KOPT-K1 (cell line): ENCODE results near the gene FAM32A.

Source experiments
- H3K27ac ChIP-seq: fragments of 200-600 bp; sonication (generic); 2 replicates; pipeline ENCODE4 v1.5.1; 2016; ENCODE audit warnings: antibody characterized with exemption, mild to moderate bottlenecking, low read depth, low read length; ENCODE audit not compliant: poor library complexity, severe bottlenecking
- H3K36me3 ChIP-seq: fragments of 200-600 bp; sonication (generic); 2 replicates; pipeline ENCODE4 v1.5.1; 2017; ENCODE audit warnings: antibody characterized with exemption, mild to moderate bottlenecking, low read length, moderate library complexity; ENCODE audit not compliant: insufficient read depth
- H3K9me3 ChIP-seq: fragments of 200-600 bp; sonication (generic); 2 replicates; pipeline ENCODE4 v1.5.1; 2017; ENCODE audit warnings: antibody characterized with exemption, low read length, mild to moderate bottlenecking; ENCODE audit not compliant: insufficient read depth, poor library complexity, severe bottlenecking

FAM32A gene

DNA sequence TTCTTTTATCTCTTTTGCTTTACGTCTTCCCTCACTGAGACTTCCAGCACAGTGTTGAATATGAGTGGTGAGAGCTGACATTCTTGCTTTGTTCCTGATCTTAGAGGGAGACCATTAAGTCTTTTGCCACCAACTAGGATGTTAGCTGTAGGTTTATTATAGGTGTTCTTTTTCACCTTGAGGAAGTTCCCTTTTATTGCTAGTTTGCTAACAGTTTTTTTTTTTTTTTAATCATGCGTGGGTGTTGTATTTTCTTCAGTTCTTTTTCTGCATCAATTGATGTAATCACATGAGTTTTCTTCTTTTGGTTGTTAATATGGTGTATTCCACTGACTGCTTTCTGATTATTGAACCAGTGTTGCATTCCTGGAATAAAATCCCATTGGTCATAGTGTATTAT lies 33.6 kb downstream of the FAM32A start:
- no peak overlapping the region for H3K27ac ChIP-seq
- peaks cover 91% of the 10 kb centered on the region for H3K36me3 ChIP-seq
- H3K9me3 ChIP-seq: peaks cover 33% of the 10 kb centered on the region

DNA sequence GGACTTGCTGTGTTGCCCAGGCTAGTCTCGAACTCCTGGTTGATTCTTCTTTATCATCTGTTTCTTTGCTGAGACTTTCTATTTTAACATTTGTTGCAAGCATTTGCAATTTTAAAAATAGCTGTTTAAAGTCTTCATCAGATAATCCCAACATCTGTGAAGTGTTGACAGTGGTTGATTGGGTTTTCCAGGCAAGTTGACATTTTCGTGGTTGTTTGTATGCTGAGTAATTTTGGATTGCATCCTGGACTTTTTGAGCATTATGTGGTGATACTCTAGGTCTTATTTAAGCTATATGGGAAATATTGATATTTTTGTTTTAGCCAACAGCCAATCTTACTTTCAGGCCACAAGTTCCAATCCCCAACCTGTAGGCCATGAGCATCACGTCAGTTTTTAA lies 37.6 kb downstream of the FAM32A start:
- H3K27ac ChIP-seq: no peak overlapping the region
- peaks cover 98% of the 10 kb centered on the region for H3K36me3 ChIP-seq
- peaks cover 33% of the 10 kb centered on the region for H3K9me3 ChIP-seq

- Histone ChIP-seq H3K27ac (no peak overlapping the region), H3K36me3 (peaks cover 98% of the 10 kb centered on the region), H3K9me3 (peaks cover 33% of the 10 kb centered on the region)
Observed at GRCh38 chr19:16223746-16224145, 38.5 kb downstream of the FAM32A start.

GRCh38 chr19:16224293-16225045 lies 39.3 kb downstream of the FAM32A start:
- Histone ChIP-seq H3K36me3 (peaks cover 99% of the 10 kb centered on the region), H3K9me3 (peaks cover 26% of the 10 kb centered on the region), H3K27ac (no peak overlapping the region)

GRCh38 chr19:16225279-16226183 lies 40.3 kb downstream of the FAM32A start:
- peaks cover 15% of the 10 kb centered on the region for H3K9me3 ChIP-seq
- peaks cover 99% of the 10 kb centered on the region for H3K36me3 ChIP-seq
- H3K27ac ChIP-seq: no peak overlapping the region

DNA sequence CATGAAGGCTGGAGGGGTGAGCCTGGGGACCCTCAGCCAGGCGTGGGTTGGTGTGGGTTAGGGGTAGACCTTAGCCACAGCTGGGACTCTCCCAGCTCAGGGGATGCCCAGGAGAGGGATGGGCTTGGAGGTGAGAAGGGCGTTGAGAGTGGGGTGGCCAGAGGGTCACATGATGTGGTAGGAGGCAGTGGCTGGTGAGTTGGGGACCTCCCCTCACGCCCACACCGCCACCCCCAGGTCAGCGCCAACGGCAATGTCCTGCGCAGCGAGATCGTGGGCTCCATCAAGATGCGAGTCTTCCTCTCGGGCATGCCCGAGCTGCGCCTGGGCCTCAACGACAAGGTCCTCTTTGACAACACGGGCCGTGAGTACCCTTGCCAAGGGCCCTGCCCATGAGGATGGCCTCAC lies 41.0 kb downstream of the FAM32A start:
- peaks cover 96% of the 10 kb centered on the region for H3K36me3 ChIP-seq
- no peak overlapping the region for H3K27ac ChIP-seq
- peaks cover 9% of the 10 kb centered on the region for H3K9me3 ChIP-seq

DNA sequence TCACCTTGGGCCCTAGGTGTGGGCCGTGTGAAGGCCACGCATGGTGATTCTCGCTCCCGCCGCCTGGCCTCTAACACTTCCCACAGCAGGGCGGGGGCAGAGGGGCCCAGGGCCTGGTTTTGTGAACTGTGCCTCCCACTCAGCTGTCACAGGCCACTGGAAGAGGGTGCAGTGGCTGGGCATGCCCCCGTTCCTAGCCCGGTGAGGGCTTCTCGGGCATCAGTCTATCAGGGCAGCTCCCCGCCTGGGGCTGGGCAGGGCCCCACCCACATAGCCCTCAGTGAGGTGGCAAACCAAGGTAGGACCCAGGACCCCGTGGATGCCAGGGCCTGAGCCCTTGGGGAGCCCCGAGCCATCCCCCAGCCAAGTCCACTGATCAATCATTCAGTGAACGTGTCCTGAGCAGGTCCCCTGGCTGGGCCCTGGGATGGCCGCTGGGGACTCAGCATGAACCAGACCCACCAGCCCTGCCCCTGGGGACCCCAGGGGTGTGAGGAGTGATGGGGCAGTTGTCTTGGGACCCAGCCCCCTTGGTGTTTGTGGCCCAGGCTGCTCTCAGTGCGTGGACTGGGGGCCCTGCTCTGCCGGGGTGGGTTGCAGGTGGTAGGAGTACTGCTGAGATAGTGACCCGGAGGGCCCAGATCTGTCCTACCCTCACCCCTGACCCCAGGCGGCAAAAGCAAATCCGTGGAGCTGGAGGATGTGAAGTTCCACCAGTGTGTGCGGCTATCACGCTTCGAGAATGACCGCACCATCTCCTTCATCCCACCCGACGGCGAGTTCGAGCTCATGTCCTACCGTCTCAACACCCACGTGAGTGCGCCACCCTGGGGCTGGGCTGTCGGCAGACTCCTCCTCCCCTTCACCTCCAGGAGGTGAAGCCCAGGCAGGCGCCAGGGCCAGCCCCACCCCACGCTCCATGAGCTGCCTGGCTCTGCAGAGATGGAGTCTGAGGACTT lies 41.9 kb downstream of the FAM32A start:
- H3K36me3 ChIP-seq: peaks cover 98% of the 10 kb centered on the region
- no peak overlapping the region for H3K27ac ChIP-seq
- no peaks in the 10 kb centered on the region for H3K9me3 ChIP-seq

- Histone ChIP-seq H3K9me3 (no peaks in the 10 kb centered on the region), H3K27ac (no peak overlapping the region), H3K36me3 (peaks cover 98% of the 10 kb centered on the region)
Observed at GRCh38 chr19:16227837-16228636, 42.8 kb downstream of the FAM32A start.

DNA sequence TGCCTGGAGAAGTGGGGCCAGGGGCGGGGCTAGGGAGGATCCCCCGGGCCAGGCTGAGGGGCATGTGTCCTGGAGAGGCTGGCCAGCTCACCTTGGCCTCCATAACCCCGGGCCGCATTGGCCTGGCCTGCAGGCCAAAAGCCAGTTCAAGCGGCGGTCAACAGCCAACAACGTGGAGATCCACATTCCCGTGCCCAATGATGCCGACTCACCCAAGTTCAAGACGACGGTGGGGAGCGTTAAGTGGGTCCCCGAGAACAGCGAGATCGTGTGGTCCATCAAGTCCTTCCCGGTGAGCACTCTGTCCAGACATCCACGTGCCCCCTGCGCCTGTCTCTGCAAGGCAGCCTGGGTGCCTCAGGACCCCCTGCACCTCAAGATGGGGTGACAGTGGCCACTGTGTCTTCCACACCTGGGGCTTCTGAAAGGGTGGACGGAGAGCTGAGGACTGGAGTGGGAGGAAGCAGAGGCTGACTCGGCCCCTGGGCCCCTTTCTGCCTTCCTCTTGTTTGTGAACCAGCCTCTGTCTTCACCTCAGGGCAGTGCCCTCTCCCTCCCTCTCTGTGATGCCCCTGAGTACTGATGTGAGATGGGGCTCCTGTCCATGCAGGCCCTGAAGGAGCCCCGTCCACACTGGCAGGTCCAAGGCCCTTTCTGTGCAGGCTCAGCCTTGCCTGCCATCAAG lies 43.6 kb downstream of the FAM32A start:
- Histone ChIP-seq H3K27ac (no peak overlapping the region), H3K36me3 (peaks cover 98% of the 10 kb centered on the region), H3K9me3 (no peaks in the 10 kb centered on the region)

DNA sequence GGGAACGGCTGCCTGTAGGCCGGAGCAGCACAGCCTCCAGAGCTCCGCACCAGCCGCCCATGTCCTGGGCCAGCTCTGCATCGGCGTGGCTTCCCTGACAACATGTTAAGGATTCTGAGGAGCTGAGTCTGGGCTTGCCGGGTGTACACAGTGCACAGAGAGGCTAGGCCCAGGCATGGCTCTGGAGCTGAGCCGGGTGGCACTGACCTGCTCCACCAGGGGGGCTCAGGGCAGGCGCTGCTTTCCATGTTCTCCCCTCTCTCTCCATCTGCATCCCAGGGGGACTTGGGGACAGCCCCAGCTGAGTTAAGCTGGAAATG lies 44.1 kb downstream of the FAM32A start:
- Histone ChIP-seq H3K27ac (no peak overlapping the region), H3K9me3 (no peaks in the 10 kb centered on the region), H3K36me3 (peaks cover 98% of the 10 kb centered on the region)

DNA sequence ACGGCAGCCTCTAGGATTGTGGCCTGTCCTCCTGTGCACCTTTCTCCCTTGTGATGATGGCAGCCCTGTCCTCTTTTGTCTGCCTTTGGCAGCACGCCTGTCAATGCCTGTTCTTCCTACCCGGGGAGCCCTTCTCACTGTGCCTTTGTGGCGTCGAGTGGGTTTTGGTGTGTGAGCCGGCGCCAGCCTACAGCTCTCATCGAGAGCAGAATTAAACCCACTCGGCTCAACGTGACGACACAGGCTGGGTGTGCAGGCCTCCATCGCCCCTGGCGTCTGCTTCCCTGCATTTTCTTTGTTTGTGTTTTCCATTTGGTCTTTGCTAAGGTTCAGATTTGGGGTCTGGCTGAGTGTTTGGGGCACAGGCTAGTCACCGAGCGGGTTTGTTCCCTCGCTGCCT lies 46.9 kb downstream of the FAM32A start:
- Histone ChIP-seq H3K9me3 (no peaks in the 10 kb centered on the region), H3K36me3 (peaks cover 95% of the 10 kb centered on the region), H3K27ac (no peak overlapping the region)

DNA sequence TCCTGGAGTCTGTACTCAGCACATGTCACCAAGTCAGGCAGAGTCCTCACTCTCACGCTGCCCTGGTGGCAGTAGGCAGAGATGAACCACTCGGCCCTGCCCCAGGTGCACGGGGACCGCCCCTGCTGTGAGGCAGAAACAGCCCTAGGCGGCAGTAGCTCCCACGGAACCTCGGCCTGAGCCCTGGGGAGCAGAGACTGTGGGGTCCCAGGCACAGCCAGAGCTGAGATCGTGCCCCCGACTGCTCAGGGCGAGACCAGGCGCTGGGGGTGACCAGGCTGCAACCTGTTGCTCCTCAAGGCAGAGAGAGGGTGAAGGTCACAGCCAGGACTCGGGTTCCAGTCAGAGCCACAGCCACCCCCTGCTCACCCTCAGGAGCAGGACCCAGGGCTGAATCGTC lies 47.4 kb downstream of the FAM32A start:
- Histone ChIP-seq H3K36me3 (peaks cover 91% of the 10 kb centered on the region), H3K27ac (no peak overlapping the region), H3K9me3 (no peaks in the 10 kb centered on the region)

DNA sequence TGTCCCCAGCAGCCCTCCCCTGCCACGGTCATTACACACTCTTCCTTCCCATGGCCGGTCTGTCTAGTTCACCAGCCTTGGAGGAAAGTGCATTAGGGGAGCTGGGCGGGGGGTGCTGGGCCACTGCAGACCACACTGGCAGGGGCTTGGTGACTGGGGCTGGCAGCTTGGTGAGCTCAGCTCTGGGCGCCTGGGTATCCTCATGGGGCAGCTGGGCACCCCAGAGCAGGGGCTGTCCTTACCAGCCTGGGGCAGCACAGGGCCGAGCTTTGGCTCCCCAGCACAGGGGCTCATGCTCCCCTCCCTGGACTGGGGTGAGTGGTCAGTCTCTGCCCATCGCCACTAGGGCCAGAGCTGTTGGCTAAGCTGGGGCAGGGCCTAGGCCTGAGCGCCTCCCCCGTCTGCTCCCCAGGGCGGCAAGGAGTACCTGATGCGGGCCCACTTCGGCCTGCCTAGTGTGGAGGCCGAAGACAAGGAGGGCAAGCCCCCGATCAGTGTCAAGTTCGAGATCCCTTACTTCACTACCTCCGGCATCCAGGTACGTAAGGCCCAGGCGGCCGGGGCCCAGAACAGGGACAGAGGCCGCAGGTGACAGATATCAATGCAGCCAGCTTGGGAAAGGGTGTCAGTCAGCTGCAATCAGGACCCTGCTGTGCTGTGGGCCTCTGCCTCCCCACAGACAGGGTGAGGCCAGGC lies 48.0 kb downstream of the FAM32A start:
- Histone ChIP-seq H3K9me3 (no peaks in the 10 kb centered on the region), H3K27ac (no peak overlapping the region), H3K36me3 (peaks cover 84% of the 10 kb centered on the region)
